ENCODE measurements around the gene BAHD1. TPM values are rescaled to one million over a fixed set of nuclear protein-coding genes. Genes with fewer than 3 reads are reported as not detected.

Gene BAHD1
- total RNA-seq, 4 donors from 2014 or later = 12.8 to 18.5 (median 16.2) TPM

DNA sequence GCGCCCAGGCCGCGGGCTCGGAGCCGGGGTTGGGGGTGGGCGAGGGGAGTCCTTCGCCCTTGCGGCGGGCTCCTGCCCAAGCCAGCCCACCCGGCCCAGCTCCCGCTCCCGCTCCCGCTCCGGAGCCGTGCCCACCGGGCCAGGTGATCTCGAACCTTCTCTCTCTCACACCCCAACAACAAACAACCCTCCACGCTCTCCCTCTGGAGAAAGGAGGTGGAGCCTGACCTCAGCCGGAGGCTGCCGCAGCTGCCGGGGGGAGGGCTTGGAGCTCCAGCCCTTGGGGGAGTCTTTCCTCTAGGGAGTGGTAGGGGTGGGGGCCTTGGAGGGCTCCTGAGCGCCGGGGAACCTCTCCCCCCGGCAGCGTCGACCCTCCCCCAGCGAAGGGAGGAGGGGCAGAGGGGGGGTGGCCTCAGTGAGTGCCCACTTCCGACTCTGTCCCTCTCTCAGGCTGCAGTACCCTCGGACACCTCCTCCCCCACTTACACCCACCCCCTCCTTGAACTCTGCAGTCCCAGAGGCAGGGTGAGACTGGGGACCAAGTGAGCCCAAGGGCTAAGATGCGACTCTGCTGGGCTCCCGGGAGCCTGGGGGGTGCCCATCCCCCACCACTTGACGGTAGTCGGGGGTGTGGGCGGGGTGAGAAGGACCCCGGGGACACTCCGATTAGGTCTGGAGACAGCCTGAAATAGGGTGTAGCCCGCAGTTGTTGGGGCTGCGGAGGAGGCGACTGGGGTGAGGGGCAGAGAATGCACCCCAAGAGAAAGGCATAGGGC, 4.4 kb upstream of the BAHD1 start:
- WGBS, 2 donors = 0 to 4% methylated on average over 12 to 37 of the region's 39 CpGs
- intact Hi-C loops (cut with DNase I; ENCODE audit: low total_unique reads) = no loop called here
- no peak for TF ChIP-seq POLR2A (IDR thresholded peaks at IDR 0.05)
- TF ChIP-seq, protein P1, sequence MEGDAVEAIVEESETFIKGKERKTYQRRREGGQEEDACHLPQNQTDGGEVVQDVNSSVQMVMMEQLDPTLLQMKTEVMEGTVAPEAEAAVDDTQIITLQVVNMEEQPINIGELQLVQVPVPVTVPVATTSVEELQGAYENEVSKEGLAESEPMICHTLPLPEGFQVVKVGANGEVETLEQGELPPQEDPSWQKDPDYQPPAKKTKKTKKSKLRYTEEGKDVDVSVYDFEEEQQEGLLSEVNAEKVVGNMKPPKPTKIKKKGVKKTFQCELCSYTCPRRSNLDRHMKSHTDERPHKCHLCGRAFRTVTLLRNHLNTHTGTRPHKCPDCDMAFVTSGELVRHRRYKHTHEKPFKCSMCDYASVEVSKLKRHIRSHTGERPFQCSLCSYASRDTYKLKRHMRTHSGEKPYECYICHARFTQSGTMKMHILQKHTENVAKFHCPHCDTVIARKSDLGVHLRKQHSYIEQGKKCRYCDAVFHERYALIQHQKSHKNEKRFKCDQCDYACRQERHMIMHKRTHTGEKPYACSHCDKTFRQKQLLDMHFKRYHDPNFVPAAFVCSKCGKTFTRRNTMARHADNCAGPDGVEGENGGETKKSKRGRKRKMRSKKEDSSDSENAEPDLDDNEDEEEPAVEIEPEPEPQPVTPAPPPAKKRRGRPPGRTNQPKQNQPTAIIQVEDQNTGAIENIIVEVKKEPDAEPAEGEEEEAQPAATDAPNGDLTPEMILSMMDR (IDR thresholded peaks at IDR 0.05) = no peak
- no peak overlapping the region for H3K4me3 ChIP-seq (ENCODE audit: low read depth, poor library complexity, severe bottlenecking)
- peak in 1 of 2 donors; percentile 83 for DNase-seq (ENCODE audit: low spot score in 2 of 2)

DNA sequence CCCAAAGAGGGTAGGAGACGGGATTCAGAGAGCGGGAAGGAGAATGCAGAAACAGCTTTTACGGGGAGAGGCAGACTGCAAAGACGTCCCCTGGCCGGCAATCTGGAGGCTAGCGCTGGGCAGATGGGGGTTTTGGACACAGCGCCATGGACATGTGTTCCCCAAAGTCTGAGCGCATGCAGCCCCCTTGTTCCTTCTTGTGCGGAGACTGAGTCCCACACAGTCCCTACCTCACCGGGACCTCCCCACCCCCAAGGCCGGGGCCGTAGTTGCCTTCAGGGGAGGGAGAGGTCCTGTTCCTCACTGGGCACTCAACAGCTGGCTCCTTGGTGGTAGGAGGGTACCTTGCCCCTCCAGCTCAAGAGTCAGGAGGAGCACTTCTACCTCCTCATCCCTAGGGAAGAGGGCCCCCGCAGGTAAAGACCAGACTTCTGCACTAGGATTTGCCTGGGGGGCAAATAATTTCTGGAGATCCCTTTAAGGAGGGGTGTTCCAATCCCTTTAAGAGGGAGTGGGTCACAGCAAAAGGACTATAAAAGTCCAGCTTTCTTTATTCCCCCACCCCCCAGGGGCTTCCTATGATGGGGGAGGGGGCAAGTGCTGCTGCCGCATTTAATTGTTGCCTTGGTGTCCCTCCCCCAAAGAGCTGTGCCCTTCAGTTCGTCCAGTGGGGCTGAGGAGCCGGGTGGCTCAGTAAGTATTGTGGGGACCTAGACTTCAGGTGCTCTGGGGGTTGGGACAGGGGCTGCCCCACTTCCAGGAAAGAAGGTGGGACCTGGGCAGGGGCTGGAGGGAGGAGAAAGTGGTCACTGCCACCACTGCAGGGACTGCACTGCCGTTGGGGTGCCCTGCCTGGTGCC, 3.6 kb upstream of the BAHD1 start:
- 8 to 9% methylated on average over 16 to 17 of the region's 17 CpGs for WGBS, 2 donors
- intact Hi-C loops (cut with DNase I; ENCODE audit: low total_unique reads) = no loop called here
- no peak overlapping the region for H3K4me3 ChIP-seq (ENCODE audit: low read depth, poor library complexity, severe bottlenecking)
- TF ChIP-seq, protein P1 (IDR thresholded peaks at IDR 0.05) = no peak
- TF ChIP-seq POLR2A (IDR thresholded peaks at IDR 0.05) = no peak
- no peak for DNase-seq (ENCODE audit: low spot score in 2 of 2)

DNA sequence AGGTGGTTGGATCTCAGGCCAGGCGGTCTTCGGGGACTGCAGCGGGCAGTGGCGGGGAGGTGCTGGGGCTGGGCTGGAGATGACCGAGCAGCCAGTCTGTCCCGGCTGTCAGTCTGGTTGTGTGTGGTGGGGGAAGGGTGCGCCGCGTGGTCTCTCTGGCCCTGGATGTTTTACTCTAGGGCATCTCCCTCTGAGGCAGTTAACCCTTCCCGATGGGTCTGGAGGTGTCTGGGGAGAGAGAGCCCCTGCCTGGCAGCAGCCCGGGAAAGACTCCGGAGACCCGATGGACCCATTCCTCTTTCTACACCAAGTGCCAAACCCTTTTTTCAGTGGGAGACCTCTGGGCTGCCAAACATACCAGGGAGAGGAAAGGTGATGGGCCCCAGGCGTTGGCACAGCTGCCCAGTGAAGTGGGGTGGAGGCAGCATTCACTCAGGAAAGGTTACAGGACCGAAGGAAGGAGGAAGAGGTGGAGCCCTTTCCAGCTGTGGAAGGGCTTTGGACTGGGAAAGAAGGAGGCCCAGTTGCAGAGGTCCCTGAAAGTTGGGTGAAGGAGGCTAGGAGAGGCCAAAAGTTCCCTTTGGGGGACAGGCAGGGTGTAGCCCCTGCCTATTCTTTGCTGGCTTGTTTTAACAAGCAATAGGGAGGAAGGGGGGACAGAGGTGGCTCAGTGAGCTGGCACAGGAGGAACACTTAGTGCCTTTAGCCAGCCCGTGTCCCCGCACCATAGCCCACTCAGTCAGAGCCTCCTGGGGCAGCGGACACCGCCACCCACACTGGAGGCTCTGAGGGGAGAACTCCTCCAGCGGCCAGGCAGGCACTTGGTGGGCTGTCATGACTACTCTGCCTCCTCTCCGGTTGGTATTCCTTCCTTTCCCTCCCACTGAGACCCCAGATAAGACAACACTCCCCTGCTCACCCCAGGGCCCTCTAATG, 2.7 kb upstream of the BAHD1 start:
- intact Hi-C loops (cut with DNase I; ENCODE audit: low total_unique reads) = no loop called here
- DNase-seq (ENCODE audit: low spot score in 2 of 2) = no peak
- WGBS, 2 donors = 49 to 51% methylated on average over 21 of the region's 21 CpGs
- no peak overlapping the region for H3K4me3 ChIP-seq (ENCODE audit: low read depth, poor library complexity, severe bottlenecking)
- TF ChIP-seq, protein P1 (IDR thresholded peaks at IDR 0.05) = no peak
- no peak for TF ChIP-seq POLR2A (IDR thresholded peaks at IDR 0.05)

DNA sequence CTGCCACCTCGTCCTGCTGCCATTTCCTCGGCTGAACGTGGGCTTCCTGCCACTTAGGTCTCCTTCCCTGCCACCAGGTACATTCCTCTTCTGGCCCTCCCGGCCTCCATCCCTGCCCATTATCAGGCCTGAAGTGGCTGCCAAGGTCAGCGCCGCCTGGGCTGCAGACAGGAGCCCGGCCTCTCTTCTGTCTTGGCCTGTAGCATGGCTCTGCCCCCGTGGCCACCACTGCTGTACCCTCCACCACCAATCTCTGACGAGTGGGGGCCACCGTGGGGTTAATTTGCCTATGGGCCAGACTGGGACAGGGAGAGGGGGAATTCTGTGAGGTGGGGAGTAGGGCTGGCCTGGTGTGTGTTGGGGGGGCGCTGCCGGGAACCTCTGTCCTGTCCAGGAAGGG, 2.0 kb upstream of the BAHD1 start:
- WGBS, 2 donors = 73 to 77% methylated on average over 12 of the region's 12 CpGs
- H3K4me3 ChIP-seq (ENCODE audit: low read depth, poor library complexity, severe bottlenecking) = no peak overlapping the region
- intact Hi-C loops (cut with DNase I; ENCODE audit: low total_unique reads) = no loop called here
- TF ChIP-seq, protein P1 (IDR thresholded peaks at IDR 0.05) = no peak
- no peak for TF ChIP-seq POLR2A (IDR thresholded peaks at IDR 0.05)
- DNase-seq (ENCODE audit: low spot score in 2 of 2) = peak in 1 of 2 donors; percentile 85

DNA sequence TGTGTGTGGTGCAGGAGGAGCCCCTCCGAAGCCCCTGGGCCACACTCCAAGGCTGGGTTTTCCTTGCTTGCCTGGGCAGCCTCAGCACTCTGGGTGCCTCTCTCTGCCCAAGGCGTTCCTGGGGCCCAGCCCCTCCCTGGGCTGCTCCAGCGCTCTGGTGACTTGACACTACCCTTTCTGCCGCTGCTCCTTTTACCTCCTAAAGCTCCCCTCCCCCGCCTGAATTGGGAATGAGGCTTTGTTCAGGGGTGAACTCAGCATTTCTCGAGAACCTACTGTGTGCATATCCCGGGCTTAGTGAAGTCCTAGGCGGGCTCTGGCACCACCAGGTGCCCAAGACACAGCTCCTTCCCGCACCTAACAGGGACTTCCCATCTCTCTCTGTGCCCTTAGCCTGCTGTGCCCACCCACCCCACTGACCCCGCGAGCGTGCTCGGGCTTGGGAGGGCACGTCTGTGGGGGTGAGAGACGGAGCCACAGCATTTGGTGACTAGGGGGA, 1.2 kb upstream of the BAHD1 start:
- intact Hi-C loops (cut with DNase I; ENCODE audit: low total_unique reads) = no loop called here
- no peak for DNase-seq (ENCODE audit: low spot score in 2 of 2)
- no peak overlapping the region for H3K4me3 ChIP-seq (ENCODE audit: low read depth, poor library complexity, severe bottlenecking)
- TF ChIP-seq, protein P1 (IDR thresholded peaks at IDR 0.05) = no peak
- TF ChIP-seq POLR2A (IDR thresholded peaks at IDR 0.05) = no peak
- WGBS, 2 donors = 12 to 15% methylated on average over 14 to 15 of the region's 15 CpGs
